GM21737 (cell line): ENCODE measurements around the gene LRBA.

Experiments used
- ATAC-seq: cut with Tn5 transposase; IDR thresholded peaks from one replicate; pipeline ENCODE4 v1.9.1; 2021; ENCODE audit warnings: mild to moderate bottlenecking, moderate library complexity; ENCODE audit not compliant: unreplicated experiment

Gene LRBA

DNA sequence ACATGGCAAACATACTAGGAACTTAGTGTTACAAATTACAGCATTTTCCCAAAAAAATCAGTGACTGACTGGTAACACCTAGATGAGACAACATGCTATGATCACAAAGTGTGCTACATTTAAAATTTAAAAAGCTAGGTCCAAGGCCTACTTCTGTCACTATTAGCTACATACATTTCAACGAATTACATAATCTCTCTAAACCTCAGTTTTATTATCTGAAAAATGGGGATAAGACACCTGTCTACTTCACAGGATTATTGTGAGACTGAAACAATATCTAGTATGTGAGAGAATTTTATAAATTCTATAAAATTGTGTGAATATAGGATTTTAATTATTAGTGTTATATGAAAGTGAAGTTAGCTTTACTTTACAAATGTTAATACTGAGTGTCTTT lies 708.4 kb downstream of the LRBA start:
- no peak for ATAC-seq

DNA sequence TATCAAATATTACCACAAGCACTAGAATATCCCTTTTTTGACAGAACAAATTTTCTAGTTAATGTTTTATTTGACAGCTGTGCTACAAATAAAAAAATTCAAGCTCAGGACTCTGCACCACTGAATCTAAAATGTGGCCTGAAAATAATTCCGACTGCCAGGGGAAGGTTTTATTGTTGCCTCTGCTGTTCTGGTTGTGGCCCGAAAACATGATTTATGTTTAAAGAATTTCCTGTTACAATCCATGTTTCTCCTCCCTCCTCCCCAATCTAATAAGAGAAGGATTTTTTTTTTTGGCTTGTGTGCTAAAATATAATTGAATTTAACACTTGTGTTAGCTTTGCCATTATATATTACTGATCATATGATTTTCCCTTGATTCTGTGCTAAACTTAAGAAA lies 709.1 kb downstream of the LRBA start:
- no peak for ATAC-seq

DNA sequence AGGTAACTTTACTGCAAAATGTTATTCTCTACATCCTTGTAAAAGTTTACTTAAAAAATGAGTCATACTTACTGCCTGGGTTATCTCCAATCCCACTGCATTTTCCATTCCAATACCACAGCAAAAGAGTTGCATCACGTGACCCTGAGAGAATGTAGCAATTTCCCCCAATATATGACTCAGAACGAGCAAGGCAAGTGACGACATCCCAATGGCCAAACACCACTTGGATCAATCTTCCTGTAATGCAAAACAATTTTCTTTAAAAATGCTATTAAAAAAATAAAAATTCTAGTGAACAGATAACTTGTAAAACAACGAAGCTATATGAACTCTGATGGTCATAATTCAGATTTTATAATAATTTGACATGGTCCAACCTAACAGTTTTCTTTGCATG lies 712.5 kb downstream of the LRBA start:
- ATAC-seq, result no peak

DNA sequence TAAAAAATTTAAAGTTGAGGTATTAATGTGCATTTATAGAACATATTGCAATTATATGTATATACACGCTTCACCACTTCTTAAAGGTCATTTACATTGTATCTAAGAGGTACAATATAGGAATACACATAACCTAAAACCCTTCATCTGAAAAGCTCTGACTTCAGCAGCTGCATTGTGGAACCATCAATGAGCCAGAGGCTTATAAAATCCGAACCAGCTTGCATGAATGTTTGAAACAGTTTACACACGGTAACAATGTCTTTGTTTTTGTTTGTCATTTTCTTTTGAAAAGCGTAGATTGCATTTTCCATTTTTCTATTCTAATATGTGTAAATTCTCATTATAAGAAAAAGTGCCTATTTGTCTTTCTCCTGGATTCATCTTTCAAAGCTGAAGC lies 715.3 kb downstream of the LRBA start:
- ATAC-seq, result no peak

DNA sequence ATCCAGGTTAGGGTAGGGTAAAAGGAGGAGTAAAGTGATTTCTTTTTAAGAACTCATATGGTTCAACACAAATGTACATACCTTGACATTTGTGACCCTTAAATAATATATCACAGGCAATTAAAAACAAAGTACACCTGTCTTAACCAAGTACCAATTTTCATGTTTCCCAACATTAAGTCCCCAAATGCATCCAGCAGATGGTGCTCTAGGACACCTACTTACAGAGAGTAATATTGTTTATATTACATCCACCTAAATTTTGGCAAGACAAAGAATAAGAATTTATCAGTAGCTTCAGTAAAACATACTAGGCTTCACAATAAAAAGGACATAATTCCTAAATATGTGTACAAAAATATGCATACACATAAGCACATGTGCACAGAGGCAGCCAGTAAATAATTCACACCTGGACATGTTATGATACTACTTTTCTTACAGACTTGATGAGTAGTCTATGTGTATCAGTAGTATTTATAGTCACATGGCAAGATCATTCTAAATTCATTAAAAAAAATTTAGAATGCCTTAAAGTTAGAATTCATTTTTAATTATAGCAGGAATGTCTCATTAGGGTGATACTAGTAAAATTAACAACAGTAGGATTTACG lies 717.1 kb downstream of the LRBA start:
- ATAC-seq, result no peak

DNA sequence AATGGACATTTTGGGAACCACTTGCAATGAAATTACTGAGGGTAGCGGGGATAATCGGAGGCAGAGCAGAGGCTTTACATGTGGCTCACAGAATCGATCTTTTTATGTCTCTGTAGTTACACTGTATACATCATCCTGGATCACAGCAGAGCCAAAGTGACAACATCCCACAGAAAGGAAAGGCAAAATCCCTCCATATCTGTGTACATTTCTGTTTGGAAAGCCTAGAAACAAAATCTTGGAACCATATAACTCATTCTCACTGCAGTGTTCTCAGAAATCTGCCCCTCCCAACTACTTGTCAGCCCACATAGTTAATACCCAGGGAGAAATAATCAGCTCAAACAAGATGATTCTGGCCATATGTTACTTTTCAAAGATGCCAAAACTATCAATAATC lies 725.2 kb downstream of the LRBA start:
- no peak for ATAC-seq

DNA sequence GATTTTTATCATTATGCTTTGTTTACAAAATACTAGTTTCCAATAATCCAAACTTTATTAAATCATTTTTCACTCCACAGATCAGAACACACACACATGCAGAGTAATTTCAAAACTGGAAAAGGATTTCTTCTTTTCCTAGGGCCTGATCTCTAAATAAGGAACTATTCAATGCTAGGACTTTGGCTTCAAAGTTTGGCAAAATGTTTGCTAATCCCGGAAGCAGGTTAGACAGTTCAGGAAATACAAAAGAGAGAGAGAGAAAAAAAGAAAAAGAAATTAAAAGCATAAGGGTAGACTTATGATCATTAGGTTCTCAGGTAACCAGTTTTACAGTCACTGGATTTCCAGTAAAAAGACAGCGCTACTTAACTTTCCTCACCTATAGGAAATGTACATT lies 725.9 kb downstream of the LRBA start:
- no peak for ATAC-seq

DNA sequence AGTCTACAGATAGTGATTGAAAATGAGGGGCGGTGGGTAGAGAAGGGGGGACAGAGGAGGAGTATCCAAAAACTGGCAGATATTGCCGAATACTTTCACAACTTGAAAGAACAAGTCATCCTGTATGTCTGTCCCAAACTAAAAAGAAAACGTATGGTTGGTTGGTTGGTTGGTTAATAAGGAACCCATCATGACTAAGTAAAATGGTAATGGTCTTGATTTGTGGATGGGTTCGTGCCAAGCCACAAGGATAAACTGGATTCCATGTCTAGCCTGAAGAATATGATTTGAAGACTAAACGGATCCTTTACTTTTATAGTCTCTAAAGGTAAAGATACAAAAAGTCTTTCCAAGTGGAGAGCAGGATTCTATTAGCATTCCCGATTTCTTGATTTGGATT lies 728.4 kb downstream of the LRBA start:
- no peak for ATAC-seq

DNA sequence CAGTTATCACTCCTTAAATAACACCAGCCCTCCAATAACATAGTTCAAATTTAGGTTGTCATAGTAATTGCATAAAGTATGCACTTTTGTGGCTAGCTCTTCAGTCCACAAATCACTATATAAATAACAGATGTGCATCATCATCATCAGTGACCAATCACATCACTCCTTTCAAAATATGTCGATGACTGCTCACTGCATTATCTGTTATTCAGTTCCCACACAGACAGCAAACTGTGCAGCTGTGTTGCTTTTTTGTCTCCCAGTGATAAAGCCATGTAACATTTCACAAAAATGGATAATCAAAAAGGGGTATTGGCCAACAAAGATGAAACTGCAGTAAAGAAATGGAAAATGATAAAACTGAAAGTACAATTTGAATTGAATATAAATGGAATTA lies 731.4 kb downstream of the LRBA start:
- no peak for ATAC-seq

DNA sequence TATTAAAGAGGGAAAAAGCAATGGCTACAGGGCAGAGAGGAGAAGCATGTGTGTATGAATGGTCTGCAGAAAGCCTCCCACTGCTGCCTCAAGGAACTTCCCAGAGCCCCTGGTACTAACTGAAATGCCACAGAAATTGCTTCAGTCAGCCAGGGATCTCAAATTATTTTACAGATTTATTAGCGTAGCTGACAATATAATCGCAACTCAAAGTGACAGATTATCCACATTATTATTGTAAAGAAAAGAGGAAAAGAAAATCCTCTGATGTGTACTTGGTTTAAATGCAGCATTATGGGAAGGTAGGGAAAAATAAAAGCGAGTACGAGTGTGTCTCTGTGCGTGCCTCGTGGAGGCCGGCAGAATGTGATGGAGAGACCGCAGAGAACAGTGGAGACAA lies 734.1 kb downstream of the LRBA start:
- no peak for ATAC-seq

DNA sequence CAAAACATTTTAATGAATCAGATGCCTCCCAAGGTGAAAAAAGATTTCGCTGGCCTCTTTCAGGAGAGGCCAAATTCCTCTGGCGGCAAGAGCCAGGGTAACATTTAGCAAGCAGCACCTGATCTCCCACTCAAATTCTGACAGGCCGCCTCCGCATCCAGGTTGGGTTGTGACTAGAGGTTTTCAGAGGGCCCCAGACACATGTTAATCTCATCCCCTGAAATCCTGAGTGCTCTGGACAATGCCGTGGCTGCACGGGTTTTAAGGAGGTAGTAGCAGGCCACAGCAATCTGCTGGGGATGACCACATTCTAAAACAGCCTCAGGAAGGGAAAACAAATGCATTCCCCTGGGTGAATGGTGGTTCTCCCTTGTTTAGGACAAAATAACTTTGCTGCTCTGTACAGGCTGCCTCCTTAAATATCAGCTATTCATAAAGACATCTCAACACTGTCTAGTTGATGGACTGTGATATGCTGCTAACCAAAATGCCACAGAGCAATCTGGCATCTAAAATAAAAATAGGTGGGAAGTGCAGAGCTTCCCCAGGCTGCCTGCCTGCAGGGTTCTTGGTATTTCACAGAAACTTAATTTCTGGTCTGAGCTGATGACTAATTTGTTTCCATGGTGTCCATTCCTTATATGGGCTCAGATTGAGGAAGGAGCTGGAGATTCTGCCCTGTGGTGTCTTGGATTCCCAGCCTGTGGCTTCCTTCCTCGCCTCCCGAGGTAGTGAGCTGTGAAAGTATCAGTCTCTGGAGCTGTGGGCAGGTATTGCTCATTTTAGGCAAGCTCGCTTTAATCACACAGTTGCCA lies 734.8 kb downstream of the LRBA start:
- no peak for ATAC-seq

DNA sequence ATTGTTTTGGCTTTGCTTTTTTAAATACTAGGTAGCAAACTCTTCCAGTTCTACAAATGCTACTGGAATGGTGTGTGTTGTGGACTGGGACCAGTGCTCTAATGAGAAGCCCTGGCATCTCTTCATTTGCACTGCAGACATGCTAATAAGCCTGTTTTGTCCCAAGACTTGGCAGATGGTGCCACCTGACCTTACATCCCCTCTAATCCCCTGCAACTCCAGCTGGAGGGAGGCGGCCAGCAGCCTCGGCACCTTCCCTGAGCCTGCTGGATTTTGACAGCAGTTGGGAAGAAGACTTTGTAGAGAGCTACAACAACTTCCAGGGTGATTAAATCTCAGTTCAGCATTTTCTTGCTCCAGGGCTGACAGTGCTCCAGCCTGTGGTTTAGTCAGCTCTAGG lies 736.9 kb downstream of the LRBA start:
- no peak for ATAC-seq

DNA sequence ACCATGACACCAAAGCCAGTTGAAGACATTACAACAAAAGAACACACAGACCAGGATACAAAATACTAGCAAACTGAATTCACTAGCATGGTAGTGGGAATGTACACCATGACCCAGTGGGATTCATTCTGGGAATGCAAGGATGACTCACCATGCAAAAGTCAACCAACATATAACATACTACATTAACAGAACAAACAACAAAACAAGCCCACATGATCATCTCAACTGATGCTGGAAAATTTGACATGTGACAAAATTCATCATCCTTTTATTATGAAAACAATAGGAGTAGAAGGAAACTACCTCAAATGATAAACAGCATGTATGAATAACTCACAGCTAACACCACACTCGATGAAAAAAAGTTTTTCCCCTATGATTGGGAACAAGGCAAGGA lies 746.6 kb downstream of the LRBA start:
- ATAC-seq, result no peak

DNA sequence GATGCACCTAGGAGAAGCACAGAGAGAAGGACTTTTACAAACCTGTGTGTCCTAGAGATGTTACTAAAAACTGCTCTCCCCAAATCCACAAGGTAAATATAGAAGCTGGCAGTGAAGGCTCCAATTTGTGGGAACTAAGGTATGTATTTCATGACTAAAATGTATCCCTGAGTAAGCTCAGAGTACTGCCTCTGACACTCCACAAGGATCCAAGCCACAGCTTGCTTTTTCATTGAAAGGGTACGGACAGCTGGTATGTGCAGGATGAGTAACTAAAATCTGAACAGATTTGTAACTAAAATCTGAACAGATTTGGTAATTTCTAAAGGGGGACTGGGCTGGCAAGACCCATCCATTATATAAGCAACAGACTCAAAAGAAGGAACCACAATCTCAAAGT lies 749.3 kb downstream of the LRBA start:
- no peak for ATAC-seq

DNA sequence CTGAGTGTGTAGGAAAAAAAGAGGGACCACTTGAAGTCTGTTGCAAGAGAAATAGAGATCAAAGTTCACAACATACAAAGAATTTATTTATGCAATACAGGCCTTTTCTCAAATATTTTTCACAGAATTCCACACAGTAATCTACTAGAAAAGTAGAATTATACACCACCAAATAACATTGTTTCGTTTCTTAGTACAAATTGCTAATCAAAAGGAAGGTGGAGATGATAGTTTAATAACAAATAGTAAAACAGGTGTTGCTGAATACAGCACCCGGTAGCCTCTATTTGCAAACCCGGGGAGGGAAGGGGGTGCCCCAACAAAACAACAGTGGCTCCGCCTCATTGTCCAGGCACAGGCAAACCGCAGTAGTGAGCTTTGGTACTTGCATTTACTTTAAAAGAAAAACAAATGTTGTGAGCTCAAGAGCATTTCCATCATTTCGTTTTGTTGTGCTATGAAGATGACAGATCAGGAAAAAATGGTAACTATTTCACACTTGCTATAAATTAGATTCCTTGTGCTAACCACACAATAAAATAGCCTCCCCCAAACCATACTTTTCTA lies 750.4 kb downstream of the LRBA start:
- no peak for ATAC-seq

DNA sequence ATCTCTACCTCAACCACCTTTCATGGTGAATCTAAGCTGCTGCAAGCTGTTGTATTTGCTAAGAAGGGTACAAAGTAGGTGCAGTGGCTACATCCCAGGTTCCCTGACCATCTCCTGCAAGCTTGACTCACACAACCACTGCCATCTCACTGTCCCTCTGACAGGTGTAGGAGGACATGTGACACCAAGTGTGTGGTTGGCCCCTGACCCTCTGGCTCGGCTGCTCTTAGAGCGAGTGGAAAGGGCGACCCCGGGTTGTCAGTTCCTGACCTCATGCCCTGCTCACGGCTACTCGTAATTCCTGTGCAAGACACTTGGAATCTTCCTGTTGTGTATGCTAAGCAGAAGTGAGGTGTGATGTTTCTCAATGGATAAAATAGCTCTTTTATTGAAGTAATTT lies 752.5 kb downstream of the LRBA start:
- ATAC-seq, result no peak

DNA sequence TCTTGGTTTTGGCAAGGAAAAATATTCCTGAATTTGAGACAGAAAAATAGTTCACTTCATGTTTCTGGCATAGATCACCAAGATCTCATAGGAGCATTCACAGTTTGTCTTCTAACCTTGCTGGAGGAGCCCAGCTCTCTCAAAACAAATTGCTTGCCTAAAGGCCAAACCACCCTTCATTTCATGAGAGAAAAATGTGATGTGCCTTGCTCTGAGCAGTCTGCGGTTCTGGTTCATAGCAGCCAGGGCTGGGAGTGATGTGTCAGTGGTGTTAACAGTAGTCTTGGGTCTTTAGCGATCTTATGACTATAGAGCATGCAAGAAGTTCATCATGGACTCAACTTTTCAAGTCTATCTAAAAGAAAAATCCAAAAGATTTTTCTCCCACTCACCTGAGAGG lies 753.5 kb downstream of the LRBA start:
- ATAC-seq, result no peak

DNA sequence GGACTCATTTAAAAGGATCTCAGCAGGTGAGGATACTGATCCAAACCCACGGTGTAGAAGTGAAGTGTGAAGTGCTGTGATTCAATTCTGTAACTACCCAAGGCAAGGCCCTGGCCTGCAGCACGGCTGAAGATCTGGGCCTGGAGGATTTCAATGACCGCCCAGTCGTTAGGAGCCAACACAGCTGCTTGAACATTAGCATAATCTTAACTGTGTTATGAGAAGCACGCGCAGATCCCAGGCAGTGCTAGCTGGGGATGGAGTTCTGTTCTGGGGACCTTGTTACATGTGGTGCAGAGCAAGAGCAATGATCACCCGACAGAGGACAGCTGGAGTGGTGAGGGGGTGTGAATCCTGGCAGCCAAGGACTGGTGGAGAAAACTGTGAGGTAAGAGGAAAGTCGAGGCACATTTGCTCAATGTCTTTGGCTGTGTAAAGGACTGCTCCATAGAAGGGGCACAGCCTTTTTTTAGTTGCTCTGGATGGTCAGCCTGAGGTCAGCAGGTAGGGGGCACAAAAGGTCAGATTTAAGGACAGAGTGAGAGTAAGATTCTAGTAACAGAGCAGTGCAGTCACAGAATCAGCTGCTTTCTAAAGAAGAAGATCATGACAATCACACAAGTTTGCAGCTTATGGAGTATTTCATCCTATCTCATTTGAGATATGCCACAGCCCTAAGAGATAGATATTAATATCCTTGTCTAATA lies 755.1 kb downstream of the LRBA start:
- ATAC-seq, result no peak

DNA sequence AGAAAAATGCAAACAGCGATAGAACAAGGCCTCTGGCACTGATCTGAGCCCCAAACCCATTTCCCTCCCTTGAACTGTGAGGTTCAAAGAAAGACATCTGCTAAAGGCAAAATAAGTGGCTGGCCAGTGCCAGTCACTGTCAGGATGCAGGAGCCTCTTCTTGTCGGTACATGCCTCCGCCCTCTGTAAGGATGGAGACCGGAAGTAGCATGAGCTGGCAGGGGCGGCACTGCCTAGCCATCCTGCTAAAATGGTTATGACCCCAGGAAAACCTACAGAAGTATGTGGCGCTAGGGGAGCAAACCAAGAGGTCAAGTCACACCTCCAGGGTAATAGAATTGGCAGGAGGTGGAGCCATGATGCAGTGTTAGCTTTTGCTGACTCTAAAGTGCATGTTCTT lies 756.5 kb downstream of the LRBA start:
- no peak for ATAC-seq

DNA sequence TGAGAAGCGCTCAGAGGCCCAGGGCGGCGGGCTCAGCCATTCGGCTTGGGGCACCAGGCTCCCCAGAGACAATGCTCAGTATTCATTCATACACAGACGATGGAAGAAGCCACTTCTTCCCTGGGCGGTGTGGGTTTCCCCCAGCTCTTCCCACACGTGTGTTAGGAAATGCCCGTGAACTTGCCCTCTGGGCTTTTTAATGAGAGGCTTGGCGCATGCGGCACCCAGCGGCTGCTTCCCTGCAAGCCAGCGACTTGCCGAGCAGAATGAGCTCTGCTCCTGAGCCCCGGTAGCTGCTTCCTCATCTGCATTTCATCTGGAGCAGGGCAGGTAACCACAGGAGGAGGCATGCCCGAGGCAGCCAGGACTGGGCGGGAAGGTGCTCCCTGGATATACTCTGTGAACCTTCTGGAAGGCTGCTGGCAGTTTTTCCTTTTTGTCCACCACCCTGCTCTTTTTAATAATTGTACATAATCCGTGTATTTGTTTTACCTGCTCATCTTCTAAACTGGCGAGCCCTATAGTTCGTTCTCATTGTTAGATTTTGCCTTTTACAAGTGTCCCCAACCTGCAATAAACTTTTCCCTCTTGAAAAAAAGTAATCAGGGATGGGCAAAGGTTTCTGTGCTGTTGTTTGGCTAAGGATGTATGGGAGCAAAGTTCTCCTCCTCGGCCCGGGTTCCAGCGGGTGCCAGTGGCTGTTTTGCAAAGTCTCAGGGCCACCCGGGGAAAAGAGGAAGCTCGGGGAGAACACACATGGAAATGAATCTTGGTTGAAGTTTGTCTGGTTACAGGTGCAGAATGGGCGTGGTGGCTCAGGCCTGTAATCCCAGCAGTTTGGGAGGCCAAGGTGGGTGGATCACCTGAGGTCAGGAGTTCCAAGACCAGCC lies 758.0 kb downstream of the LRBA start:
- no peak for ATAC-seq

DNA sequence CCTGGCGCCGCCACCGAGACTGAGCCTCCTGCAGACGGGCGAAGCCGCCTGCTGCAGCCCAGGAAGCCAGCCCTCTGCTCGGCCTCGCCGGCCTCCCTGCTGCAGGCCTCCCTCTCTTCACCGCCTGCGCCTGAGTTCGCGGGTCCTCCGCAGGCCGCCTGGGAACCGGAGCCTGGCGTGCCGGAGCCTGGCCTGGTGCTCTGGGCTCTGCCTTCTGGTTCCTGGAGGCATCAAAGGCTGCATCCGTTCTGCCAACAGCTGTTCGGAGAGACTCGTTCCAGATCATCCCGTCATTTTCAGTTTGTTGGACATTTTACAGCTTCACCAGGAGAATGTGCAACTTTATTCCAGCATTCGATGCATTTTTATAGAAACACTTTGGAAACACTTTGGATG lies 758.9 kb downstream of the LRBA start:
- ATAC-seq, result no peak
